WTC11 (cell line): ENCODE measurements around the gene ZNF253. TPM values are rescaled to one million over a fixed set of nuclear protein-coding genes. Genes with fewer than 3 reads are reported as not detected.

Source experiments
- ATAC-seq: fragments of 200-7000 bp; cut with Tn5 transposase; 2 replicates; pipeline ENCODE4 v1.10.0; 2021; ENCODE audit warnings: mild to moderate bottlenecking, moderate library complexity
- CTCF ChIA-PET: fragments of 300-600 bp; sonication (Branson Sonifier 250); formaldehyde crosslinking; loops from one replicate; lab custom pipeline; 2021; ENCODE audit warnings: antibody characterized with exemption; lab: Charles Lee
- POLR2A ChIA-PET: fragments of 350-600 bp; sonication (Branson Sonifier 250); formaldehyde crosslinking; loops from one replicate; lab custom pipeline; 2021; ENCODE audit warnings: antibody characterized with exemption; lab: Charles Lee
- DNase-seq: peaks from one replicate; pipeline ENCODE4 v3.0.0; 2021; ENCODE audit warnings: low spot score
- H3K27ac Mint-ChIP-seq: 2 replicates; pipeline ENCODE4 v1.8.0; 2021; ENCODE audit warnings: mixed read lengths
- H3K27me3 Mint-ChIP-seq: 2 replicates; pipeline ENCODE4 v1.8.0; 2021; ENCODE audit warnings: low read depth, mild to moderate bottlenecking, moderate library complexity, mixed read lengths
- H3K36me3 Mint-ChIP-seq: 2 replicates; pipeline ENCODE4 v1.8.0; 2021; ENCODE audit warnings: mixed read lengths
- H3K4me1 Mint-ChIP-seq: 2 replicates; pipeline ENCODE4 v1.8.0; 2022; ENCODE audit warnings: mixed read lengths
- H3K4me3 Mint-ChIP-seq: 2 replicates; pipeline ENCODE4 v1.8.0; 2021; ENCODE audit warnings: mild to moderate bottlenecking, moderate library complexity, mixed read lengths
- H3K9me3 Mint-ChIP-seq: 2 replicates; pipeline ENCODE4 v1.8.0; 2021; ENCODE audit warnings: mixed read lengths
- CREB1 ChIP-seq: sonication (generic); formaldehyde crosslinking; IDR thresholded peaks from 2 replicates; pipeline ENCODE4 v1.8.0; 2023; ENCODE audit warnings: mild to moderate bottlenecking, missing genetic modification reagents
- CREM ChIP-seq: sonication (generic); formaldehyde crosslinking; IDR thresholded peaks from 2 replicates; pipeline ENCODE4 v1.8.1; 2022; ENCODE audit warnings: mild to moderate bottlenecking, missing genetic modification reagents, moderate library complexity
- E2F4 ChIP-seq: sonication (generic); formaldehyde crosslinking; IDR thresholded peaks from 2 replicates; pipeline ENCODE4 v1.8.1; 2022; ENCODE audit warnings: low read depth, mild to moderate bottlenecking, moderate library complexity, missing genetic modification reagents, borderline replicate concordance
- ELF4 ChIP-seq: sonication (generic); formaldehyde crosslinking; IDR thresholded peaks from 2 replicates; pipeline ENCODE4 v1.8.1; 2022; ENCODE audit warnings: low read depth, mild to moderate bottlenecking, moderate library complexity, missing genetic modification reagents
- ETV6 ChIP-seq: sonication (generic); formaldehyde crosslinking; IDR thresholded peaks from 2 replicates; pipeline ENCODE4 v1.8.1; 2022; ENCODE audit warnings: mild to moderate bottlenecking, missing genetic modification reagents
- FOXP4 ChIP-seq: sonication (generic); formaldehyde crosslinking; IDR thresholded peaks from 2 replicates; pipeline ENCODE4 v1.8.0; 2022; ENCODE audit warnings: mild to moderate bottlenecking, missing genetic modification reagents
- GRHL2 ChIP-seq: fragments of 250-450 bp; sonication (Bioruptor Pico); IDR thresholded peaks from 2 replicates; pipeline ENCODE4 v1.8.0; 2022; ENCODE audit warnings: mild to moderate bottlenecking, moderate library complexity; ENCODE audit not compliant: insufficient replicate concordance, severe bottlenecking
- JAZF1 ChIP-seq: fragments of 250-450 bp; sonication (Bioruptor Pico); IDR thresholded peaks from 2 replicates; pipeline ENCODE4 v1.9.0; 2021; ENCODE audit warnings: moderate library complexity, mild to moderate bottlenecking, inconsistent platforms
- KAT7 ChIP-seq: sonication (generic); formaldehyde crosslinking; IDR thresholded peaks from 2 replicates; pipeline ENCODE4 v1.8.1; 2023; ENCODE audit warnings: missing genetic modification reagents, mild to moderate bottlenecking, borderline replicate concordance
- MXD4 ChIP-seq: fragments of 250-450 bp; sonication (Bioruptor Pico); IDR thresholded peaks from 2 replicates; pipeline ENCODE4 v1.8.0; 2021; ENCODE audit warnings: mild to moderate bottlenecking, moderate library complexity, borderline replicate concordance
- NFATC4 ChIP-seq: fragments of 250-450 bp; sonication (Bioruptor Pico); IDR thresholded peaks from 2 replicates; pipeline ENCODE4 v1.9.0; 2021; ENCODE audit warnings: mild to moderate bottlenecking
- NFYB ChIP-seq: sonication (generic); formaldehyde crosslinking; conservative IDR thresholded peaks from 2 replicates; pipeline ENCODE4 v1.8.0; 2022; ENCODE audit warnings: low read depth, missing genetic modification reagents
- NR2C2 ChIP-seq: sonication (generic); formaldehyde crosslinking; IDR thresholded peaks from 2 replicates; pipeline ENCODE4 v1.8.0; 2022; ENCODE audit warnings: mild to moderate bottlenecking, missing genetic modification reagents
- NR3C1 ChIP-seq: sonication (generic); formaldehyde crosslinking; conservative IDR thresholded peaks from 2 replicates; pipeline ENCODE4 v1.8.1; 2023; ENCODE audit warnings: low read depth, mild to moderate bottlenecking, missing genetic modification reagents
- SMAD3 ChIP-seq: sonication (generic); formaldehyde crosslinking; IDR thresholded peaks from 2 replicates; pipeline ENCODE4 v1.8.0; 2022; ENCODE audit warnings: missing genetic modification reagents, mild to moderate bottlenecking, borderline replicate concordance
- SP1 ChIP-seq: sonication (generic); formaldehyde crosslinking; conservative IDR thresholded peaks from 2 replicates; pipeline ENCODE4 v1.8.1; 2022; ENCODE audit warnings: missing genetic modification reagents
- TCF7 ChIP-seq: sonication (generic); formaldehyde crosslinking; IDR thresholded peaks from 2 replicates; pipeline ENCODE4 v1.8.0; 2022; ENCODE audit warnings: mild to moderate bottlenecking, low read depth, missing genetic modification reagents, moderate library complexity
- TEAD1 ChIP-seq: sonication (generic); formaldehyde crosslinking; IDR thresholded peaks from 2 replicates; pipeline ENCODE4 v1.8.0; 2022; ENCODE audit warnings: mild to moderate bottlenecking, missing genetic modification reagents
- ZBTB21 ChIP-seq: sonication (generic); formaldehyde crosslinking; IDR thresholded peaks from 2 replicates; pipeline ENCODE4 v1.8.1; 2023; ENCODE audit warnings: mild to moderate bottlenecking, missing genetic modification reagents, borderline replicate concordance
- ZNF671 ChIP-seq: fragments of 250-450 bp; sonication (Bioruptor Pico); IDR thresholded peaks from 2 replicates; pipeline ENCODE4 v1.8.0; 2021; ENCODE audit warnings: mild to moderate bottlenecking
- total RNA-seq: library from RNA; stranded (reverse); gene quantifications from 3 replicates; pipeline ENCODE4 v1.2.3, GENCODE V29; 2021
- TF ChIP-seq, protein P1 (sequence below): sonication (generic); formaldehyde crosslinking; IDR thresholded peaks from 2 replicates; pipeline ENCODE4 v1.8.1; 2023; ENCODE audit warnings: mild to moderate bottlenecking, missing genetic modification reagents
- TF ChIP-seq, protein P2 (sequence below): sonication (generic); formaldehyde crosslinking; IDR thresholded peaks from 2 replicates; pipeline ENCODE4 v1.8.1; 2022; ENCODE audit warnings: missing genetic modification reagents, borderline replicate concordance
- TF ChIP-seq, protein P3 (sequence below): sonication (generic); formaldehyde crosslinking; IDR thresholded peaks from 2 replicates; pipeline ENCODE4 v1.8.1; 2023; ENCODE audit warnings: mild to moderate bottlenecking, missing genetic modification reagents, moderate library complexity
- TF ChIP-seq, protein P4 (sequence below): fragments of 250-450 bp; sonication (Bioruptor Pico); IDR thresholded peaks from 2 replicates; pipeline ENCODE4 v1.9.0; 2021; ENCODE audit warnings: mild to moderate bottlenecking
- TF ChIP-seq, protein P5 (sequence below): sonication (generic); formaldehyde crosslinking; conservative IDR thresholded peaks from 2 replicates; pipeline ENCODE4 v1.8.1; 2022; ENCODE audit warnings: mild to moderate bottlenecking, missing genetic modification reagents

The ZNF253 gene
- total RNA-seq, 1 experiment from 2014 or later, result 43.6 TPM

GRCh38 chr19:19900729-19901444, 35.2 kb downstream of the ZNF253 start, which contains the start of gene ZNF93:
Gene ZNF93 (plus strand): TSS chr19:19900946. CDS start chr19:19901089, 143 bp downstream.
- Mint-ChIP-seq H3K27ac (peak within 1 kb of the TSS; percentile 100), H3K36me3 (peaks cover 27% of the 10 kb centered on the region), H3K27me3 (no peaks in the 10 kb centered on the region), H3K4me1 (peaks cover 51% of the 10 kb centered on the region), H3K9me3 (peaks cover 8% of the 10 kb centered on the region), H3K4me3 (peak within 1 kb of the TSS; percentile 97)
- ATAC-seq (peak; percentile 94), DNase-seq (peak; percentile 94)
- ChIA-PET POLR2A (interaction anchor here (0.6 to 6.0 kb wide), 23 partner anchors 12 to 524 kb away, joined by 3 to 70 read pairs (median 4); partner anchors contain the start of genes ZNF101, ZNF14, ZNF253 and ZNF506), CTCF (interaction anchor here (1.0 to 2.4 kb wide), 5 partner anchors 8 to 347 kb away, joined by 3 to 9 read pairs (median 3); partner anchors contain the start of gene ZNF506)
- TF ChIP-seq, protein P1, sequence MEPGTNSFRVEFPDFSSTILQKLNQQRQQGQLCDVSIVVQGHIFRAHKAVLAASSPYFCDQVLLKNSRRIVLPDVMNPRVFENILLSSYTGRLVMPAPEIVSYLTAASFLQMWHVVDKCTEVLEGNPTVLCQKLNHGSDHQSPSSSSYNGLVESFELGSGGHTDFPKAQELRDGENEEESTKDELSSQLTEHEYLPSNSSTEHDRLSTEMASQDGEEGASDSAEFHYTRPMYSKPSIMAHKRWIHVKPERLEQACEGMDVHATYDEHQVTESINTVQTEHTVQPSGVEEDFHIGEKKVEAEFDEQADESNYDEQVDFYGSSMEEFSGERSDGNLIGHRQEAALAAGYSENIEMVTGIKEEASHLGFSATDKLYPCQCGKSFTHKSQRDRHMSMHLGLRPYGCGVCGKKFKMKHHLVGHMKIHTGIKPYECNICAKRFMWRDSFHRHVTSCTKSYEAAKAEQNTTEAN, result 0 out of 2 replicates have a peak, but pooled peaks have one; percentile 45
- TF ChIP-seq NFATC4 (no peak), GRHL2 (CRISPR knock-in tag) (no peak), NR2C2 (CRISPR knock-in tag) (no peak), ETV6 (CRISPR knock-in tag) (no peak; the same call in 1 of the 2 replicates), SP1 (CRISPR knock-in tag) (peak; percentile 43), ZNF671 (CRISPR knock-in tag) (peak; percentile 50; the same call in 1 of the 2 replicates), ELF4 (no peak), CREB1 (CRISPR knock-in tag) (no peak), NFYB (CRISPR knock-in tag) (peak; percentile 92), TCF7 (CRISPR knock-in tag) (no peak), ZBTB21 (CRISPR knock-in tag) (no peak), KAT7 (no peak), FOXP4 (peak; percentile 83), NR3C1 (CRISPR knock-in tag) (no peak), CREM (0 out of 2 replicates have a peak, but pooled peaks have one; percentile 37), TEAD1 (0 out of 2 replicates have a peak, but pooled peaks have one; percentile 24), MXD4 (CRISPR knock-in tag) (no peak), SMAD3 (CRISPR knock-in tag) (no peak), E2F4 (no peak), JAZF1 (no peak)
- TF ChIP-seq, protein P2, sequence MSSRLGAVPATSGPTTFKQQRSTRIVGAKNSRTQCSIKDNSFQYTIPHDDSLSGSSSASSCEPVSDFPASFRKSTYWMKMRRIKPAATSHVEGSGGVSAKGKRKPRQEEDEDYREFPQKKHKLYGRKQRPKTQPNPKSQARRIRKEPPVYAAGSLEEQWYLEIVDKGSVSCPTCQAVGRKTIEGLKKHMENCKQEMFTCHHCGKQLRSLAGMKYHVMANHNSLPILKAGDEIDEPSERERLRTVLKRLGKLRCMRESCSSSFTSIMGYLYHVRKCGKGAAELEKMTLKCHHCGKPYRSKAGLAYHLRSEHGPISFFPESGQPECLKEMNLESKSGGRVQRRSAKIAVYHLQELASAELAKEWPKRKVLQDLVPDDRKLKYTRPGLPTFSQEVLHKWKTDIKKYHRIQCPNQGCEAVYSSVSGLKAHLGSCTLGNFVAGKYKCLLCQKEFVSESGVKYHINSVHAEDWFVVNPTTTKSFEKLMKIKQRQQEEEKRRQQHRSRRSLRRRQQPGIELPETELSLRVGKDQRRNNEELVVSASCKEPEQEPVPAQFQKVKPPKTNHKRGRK (CRISPR knock-in tag), result no peak
- TF ChIP-seq, protein P3, sequence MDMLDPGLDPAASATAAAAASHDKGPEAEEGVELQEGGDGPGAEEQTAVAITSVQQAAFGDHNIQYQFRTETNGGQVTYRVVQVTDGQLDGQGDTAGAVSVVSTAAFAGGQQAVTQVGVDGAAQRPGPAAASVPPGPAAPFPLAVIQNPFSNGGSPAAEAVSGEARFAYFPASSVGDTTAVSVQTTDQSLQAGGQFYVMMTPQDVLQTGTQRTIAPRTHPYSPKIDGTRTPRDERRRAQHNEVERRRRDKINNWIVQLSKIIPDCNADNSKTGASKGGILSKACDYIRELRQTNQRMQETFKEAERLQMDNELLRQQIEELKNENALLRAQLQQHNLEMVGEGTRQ (CRISPR knock-in tag), result peak; percentile 88
- TF ChIP-seq, protein P4, sequence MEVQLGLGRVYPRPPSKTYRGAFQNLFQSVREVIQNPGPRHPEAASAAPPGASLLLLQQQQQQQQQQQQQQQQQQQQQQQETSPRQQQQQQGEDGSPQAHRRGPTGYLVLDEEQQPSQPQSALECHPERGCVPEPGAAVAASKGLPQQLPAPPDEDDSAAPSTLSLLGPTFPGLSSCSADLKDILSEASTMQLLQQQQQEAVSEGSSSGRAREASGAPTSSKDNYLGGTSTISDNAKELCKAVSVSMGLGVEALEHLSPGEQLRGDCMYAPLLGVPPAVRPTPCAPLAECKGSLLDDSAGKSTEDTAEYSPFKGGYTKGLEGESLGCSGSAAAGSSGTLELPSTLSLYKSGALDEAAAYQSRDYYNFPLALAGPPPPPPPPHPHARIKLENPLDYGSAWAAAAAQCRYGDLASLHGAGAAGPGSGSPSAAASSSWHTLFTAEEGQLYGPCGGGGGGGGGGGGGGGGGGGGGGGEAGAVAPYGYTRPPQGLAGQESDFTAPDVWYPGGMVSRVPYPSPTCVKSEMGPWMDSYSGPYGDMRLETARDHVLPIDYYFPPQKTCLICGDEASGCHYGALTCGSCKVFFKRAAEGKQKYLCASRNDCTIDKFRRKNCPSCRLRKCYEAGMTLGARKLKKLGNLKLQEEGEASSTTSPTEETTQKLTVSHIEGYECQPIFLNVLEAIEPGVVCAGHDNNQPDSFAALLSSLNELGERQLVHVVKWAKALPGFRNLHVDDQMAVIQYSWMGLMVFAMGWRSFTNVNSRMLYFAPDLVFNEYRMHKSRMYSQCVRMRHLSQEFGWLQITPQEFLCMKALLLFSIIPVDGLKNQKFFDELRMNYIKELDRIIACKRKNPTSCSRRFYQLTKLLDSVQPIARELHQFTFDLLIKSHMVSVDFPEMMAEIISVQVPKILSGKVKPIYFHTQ (CRISPR knock-in tag), result no peak
- TF ChIP-seq, protein P5, sequence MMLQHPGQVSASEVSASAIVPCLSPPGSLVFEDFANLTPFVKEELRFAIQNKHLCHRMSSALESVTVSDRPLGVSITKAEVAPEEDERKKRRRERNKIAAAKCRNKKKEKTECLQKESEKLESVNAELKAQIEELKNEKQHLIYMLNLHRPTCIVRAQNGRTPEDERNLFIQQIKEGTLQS (CRISPR knock-in tag), result no peak
